ENCODE data around the gene PIK3C2G.

PIK3C2G gene

GRCh38 chr12:18355429-18355828 lies 94.1 kb downstream of the PIK3C2G start:
- DNase-seq = no peak

GRCh38 chr12:18358077-18358476 lies 96.8 kb downstream of the PIK3C2G start:
- no peak for DNase-seq

GRCh38 chr12:18358930-18359329 lies 97.6 kb downstream of the PIK3C2G start:
- no peak for DNase-seq

- no peak for DNase-seq
These were observed 100.1 kb downstream of the PIK3C2G start for GRCh38 chr12:18361433-18361832.

GRCh38 chr12:18363321-18363720 lies 102.0 kb downstream of the PIK3C2G start:
- no peak for DNase-seq

- no peak for DNase-seq
These were observed 107.3 kb downstream of the PIK3C2G start for GRCh38 chr12:18368594-18368993.

GRCh38 chr12:18373181-18373580 lies 111.9 kb downstream of the PIK3C2G start:
- DNase-seq = no peak

GRCh38 chr12:18375131-18375530 lies 113.8 kb downstream of the PIK3C2G start:
- DNase-seq = no peak

GRCh38 chr12:18375583-18375982 lies 114.3 kb downstream of the PIK3C2G start:
- DNase-seq = no peak

GRCh38 chr12:18382236-18382885 lies 121.0 kb downstream of the PIK3C2G start:
- no peak for DNase-seq

GRCh38 chr12:18383203-18383602 lies 121.9 kb downstream of the PIK3C2G start:
- DNase-seq = no peak

- DNase-seq = no peak
These were observed 126.4 kb downstream of the PIK3C2G start for GRCh38 chr12:18387706-18388105.

GRCh38 chr12:18389820-18390219 lies 128.5 kb downstream of the PIK3C2G start:
- no peak for DNase-seq

GRCh38 chr12:18391151-18391550 lies 129.8 kb downstream of the PIK3C2G start:
- DNase-seq = no peak

GRCh38 chr12:18394742-18395141 lies 133.4 kb downstream of the PIK3C2G start:
- no peak for DNase-seq

GRCh38 chr12:18400186-18400585 lies 138.9 kb downstream of the PIK3C2G start:
- no peak for DNase-seq

- DNase-seq = no peak
These were observed 141.7 kb downstream of the PIK3C2G start for GRCh38 chr12:18402872-18403611.

GRCh38 chr12:18411453-18411852 lies 150.1 kb downstream of the PIK3C2G start:
- no peak for DNase-seq

- no peak for DNase-seq
These were observed 153.4 kb downstream of the PIK3C2G start for GRCh38 chr12:18414671-18415070.

- no peak for DNase-seq
These were observed 153.9 kb downstream of the PIK3C2G start for GRCh38 chr12:18415227-18415626.

- DNase-seq = no peak
These were observed 155.1 kb downstream of the PIK3C2G start for GRCh38 chr12:18416412-18416811.

GRCh38 chr12:18419311-18419710 lies 158.0 kb downstream of the PIK3C2G start:
- DNase-seq = no peak

- DNase-seq = no peak
These were observed 160.5 kb downstream of the PIK3C2G start for GRCh38 chr12:18421867-18422266.

- no peak for DNase-seq
These were observed 161.6 kb downstream of the PIK3C2G start for GRCh38 chr12:18422871-18423270.

- DNase-seq = no peak
These were observed 163.5 kb downstream of the PIK3C2G start for GRCh38 chr12:18424857-18425256.
